ENCODE measurements around the gene CYP4B1.
"Not testable (repeated sequence)": the region's sequence is repeated elsewhere in the genome, so short reads cannot be mapped to it uniquely, and the experiment has no call there.

Gene CYP4B1

DNA sequence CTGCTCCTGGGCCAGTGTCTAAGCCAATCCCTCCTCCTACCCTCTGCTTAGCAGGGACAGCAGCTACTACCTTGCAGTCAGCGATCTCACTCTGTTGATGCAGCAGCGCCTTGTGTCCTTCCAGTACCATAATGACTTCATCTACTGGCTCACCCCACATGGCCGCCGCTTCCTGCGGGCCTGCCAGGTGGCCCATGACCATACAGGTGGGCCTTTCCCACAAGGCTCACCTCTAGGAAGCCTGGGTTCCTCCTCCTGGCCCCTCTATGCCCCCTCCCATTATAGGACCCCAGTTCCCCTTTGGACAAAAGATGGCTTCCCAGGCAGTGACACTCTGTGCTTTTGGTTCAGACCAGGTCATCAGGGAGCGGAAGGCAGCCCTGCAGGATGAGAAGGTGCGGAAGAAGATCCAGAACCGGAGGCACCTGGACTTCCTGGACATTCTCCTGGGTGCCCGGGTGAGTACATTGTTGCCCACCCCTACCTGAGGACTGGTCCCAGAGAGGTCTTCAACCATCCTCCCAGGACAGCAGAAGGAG lies 15.1 kb downstream of the CYP4B1 start:
- no peak for DNase-seq (ENCODE audit: low read depth in 1 of 2, low spot score in 1 of 2)

DNA sequence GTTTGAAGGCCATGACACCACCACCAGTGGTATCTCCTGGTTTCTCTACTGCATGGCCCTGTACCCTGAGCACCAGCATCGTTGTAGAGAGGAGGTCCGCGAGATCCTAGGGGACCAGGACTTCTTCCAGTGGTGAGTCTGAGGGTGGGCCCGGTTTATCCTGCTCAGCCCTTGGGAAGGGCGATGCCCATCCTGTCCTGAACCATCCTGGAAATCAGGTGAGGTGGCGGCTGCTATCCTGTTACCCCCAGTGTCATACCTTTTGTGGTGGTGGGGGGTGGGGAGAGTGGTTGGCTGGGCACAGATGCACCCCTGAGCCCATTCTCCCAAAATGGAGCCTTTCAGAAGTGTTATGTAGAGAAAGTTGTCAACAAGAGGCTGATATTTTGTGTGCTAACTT lies 16.3 kb downstream of the CYP4B1 start:
- DNase-seq (ENCODE audit: low read depth in 1 of 2, low spot score in 1 of 2): no peak

DNA sequence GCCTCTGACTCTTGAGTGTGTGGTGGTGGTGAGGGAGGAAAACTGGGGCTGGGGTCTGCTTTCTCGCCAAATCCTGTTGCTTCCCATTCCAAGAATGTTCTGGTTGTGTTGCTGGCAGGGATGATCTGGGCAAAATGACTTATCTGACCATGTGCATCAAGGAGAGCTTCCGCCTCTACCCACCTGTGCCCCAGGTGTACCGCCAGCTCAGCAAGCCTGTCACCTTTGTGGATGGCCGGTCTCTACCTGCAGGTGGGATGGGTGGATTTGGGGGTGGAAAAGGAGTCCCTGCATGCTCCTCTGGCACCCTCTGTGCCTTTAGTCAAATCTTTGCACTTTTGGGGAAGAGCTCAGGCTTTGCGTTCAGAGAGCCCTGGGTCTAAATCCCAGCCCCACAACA lies 18.1 kb downstream of the CYP4B1 start:
- DNase-seq (ENCODE audit: low read depth in 1 of 2, low spot score in 1 of 2): no peak

DNA sequence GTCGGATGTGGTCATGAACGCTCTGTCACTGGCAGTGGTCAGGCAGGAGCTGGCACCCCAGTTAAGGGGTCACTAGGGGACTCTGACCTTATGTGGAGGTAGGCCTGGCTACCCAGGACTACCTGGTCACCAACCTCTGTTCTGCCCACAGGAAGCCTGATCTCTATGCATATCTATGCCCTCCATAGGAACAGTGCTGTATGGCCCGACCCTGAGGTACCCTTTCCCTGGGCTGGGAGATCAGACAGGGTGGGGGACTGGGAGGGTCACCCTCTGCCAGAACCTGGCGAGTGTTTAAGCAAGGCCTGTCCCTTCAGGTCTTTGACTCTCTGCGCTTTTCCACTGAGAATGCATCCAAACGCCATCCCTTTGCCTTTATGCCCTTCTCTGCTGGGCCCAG lies 19.0 kb downstream of the CYP4B1 start:
- no peak for DNase-seq (ENCODE audit: low read depth in 1 of 2, low spot score in 1 of 2)

GRCh38 chr1:46818591-46818990 lies 19.7 kb downstream of the CYP4B1 start:
- DNase-seq (ENCODE audit: low read depth in 1 of 2, low spot score in 1 of 2): no peak

DNA sequence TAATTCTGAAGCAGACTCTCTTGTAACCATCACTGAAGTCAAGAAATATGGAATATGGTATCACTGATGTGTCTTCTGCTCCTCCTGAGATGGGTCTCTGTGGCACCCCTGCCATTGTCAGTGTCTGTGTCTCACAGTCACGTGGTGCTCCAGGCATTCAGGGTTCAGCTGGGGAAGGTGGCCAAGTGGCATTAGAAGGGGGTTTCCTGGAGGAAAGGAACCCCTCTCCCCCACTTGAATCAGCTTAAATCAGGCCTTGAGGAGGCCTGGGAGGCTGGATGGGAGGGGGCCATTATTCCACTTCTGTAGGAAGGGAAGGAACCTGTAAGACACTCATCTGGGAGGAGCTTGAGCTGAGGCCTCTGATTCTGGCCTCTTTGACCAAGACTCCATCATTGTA lies 20.5 kb downstream of the CYP4B1 start:
- no peak for DNase-seq (ENCODE audit: low read depth in 1 of 2, low spot score in 1 of 2)

DNA sequence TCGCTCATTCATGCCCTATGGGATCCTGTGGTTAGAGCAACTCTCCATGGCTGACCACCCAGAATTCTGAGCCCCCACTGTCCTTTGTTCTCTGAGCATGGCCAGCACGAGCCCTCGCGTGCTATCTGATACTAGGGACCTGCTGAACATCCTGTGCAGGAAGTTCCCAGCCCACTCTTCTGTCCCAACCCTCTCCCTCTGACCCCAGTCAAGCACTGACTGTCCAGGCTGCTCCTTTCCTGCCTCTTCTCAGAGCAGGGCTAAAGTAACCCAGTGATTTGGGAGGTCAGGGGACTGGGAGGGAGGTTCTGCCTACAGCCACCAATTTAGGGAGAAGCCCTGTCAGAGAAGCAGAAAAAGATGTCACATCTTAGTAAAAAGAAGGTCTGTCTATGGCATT lies 21.2 kb downstream of the CYP4B1 start:
- no peak for DNase-seq (ENCODE audit: low read depth in 1 of 2, low spot score in 1 of 2)

DNA sequence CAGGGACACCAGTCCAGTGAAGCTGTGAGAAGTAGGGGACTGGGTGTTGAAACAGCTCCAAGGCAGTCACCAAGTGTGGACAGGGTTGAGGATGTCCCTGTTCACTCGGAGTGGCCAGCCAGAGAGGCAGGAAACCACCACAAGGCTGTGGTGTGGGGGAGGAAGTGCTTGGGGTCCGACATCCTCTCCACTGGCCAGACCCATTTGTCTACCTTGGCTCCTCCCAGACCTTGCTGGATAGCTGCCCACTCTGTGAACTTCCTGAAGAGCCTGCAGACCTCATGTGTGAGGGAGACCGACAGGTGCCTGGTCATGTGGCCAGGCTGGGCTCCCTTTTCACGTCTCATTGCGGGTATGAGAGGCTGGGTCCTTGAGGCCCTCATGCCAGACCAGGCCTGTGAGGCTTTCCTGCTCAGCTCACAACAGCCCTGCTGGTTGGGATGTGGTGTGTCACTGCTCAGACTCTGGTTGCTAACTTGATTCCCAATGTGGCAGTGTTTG lies 21.8 kb downstream of the CYP4B1 start:
- no peak for DNase-seq (ENCODE audit: low read depth in 1 of 2, low spot score in 1 of 2)

GRCh38 chr1:46822248-46822826 lies 23.5 kb downstream of the CYP4B1 start:
- DNase-seq (ENCODE audit: low read depth in 1 of 2, low spot score in 1 of 2): no peak

- DNase-seq (ENCODE audit: low read depth in 1 of 2, low spot score in 1 of 2): no peak
These were observed 24.3 kb downstream of the CYP4B1 start for GRCh38 chr1:46823151-46823550.

DNA sequence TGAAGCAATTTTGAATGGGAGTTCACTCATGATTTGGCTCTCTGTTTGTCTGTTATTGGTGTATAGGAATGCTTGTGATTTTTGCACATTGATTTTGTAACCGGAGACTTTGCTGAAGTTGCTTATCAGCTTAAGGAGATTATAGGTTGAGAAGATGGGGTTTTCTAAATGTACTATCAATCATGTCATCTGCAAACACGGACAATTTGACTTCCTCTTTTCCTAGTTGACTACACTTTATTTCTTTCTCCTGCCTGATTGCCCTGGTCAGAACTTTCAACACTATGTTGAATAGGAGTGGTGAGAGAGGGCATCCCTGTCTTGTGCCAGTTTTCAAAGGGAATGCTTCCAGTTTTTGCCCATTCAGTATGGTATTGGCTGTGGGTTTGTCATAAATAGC lies 28.0 kb downstream of the CYP4B1 start:
- DNase-seq (ENCODE audit: low read depth in 1 of 2, low spot score in 1 of 2): not testable (repeated sequence)

DNA sequence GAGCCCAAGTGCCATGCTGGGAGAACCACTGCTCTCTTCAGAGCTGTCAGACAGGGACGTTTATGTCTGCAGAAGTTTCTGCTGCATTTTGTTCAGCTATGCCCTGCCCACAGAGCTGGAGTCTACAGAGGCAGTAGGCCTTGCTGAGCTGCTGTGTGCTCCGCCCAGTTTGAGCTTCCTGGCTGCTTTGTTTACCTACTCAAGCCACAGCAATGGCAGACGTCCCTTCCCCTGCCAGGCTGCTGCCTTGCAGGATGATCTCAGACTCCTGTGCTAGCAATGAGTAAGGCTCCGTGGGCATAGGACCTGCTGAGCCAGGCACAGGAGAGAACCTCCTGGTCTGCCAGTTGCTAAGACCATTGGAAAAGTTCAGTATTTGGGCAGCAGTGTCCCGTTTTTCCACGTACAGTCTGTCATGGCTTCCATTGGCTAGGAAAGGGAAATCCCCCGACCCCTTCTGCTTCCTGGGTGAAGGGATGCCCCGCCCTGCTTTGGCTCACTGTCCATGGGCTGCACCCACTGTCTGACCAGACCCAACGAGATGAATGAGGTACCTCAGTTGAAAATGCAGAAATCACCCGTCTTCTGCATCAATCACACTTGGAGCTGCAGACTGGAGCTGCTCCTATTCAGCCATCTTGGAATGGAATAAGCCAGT lies 31.9 kb downstream of the CYP4B1 start:
- DNase-seq (ENCODE audit: low read depth in 1 of 2, low spot score in 1 of 2): no peak

GRCh38 chr1:46835469-46835868 lies 36.6 kb downstream of the CYP4B1 start:
- not testable (repeated sequence) for DNase-seq (ENCODE audit: low read depth in 1 of 2, low spot score in 1 of 2)

DNA sequence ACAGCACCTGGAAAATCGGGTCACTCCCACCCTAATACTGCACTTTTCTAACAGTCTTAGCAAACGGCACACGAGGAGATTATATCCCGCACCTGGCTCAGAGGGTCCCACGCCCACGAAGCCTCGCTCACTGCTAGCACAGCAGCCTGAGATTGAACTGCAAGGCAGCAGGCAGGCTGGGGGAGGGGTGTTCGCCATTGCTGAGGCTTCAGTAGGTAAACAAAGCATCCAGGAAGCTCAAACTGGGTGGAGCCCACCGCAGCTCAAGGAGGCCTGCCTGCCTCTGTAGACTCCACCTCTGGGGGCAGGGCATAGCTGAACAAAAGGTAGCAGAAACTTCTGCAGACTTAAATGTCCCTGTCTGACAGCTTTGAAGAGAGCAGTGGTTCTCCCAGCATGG lies 47.5 kb downstream of the CYP4B1 start:
- not testable (repeated sequence) for DNase-seq (ENCODE audit: low read depth in 1 of 2, low spot score in 1 of 2)

DNA sequence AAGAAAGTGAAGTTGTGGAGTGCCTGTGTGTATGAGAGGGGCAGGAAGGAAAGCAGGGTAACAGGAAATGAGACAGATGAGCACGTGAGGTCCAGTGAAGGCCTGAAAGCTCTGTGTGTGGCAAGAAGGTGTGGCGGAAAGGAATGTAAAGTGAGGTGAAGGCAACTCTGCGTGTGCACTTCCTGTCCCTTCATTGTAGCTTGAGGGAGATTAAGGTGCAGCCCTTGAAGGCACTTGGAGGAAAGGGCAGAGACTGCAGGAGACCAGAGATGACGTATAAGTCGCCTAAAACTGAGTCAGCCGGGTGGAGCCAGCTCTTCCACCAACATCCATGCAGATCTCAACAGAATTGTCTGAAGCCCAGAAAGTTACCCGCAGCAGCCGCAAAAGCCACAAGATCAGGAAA lies 58.8 kb downstream of the CYP4B1 start:
- DNase-seq (ENCODE audit: low read depth in 1 of 2, low spot score in 1 of 2): not testable (repeated sequence)

DNA sequence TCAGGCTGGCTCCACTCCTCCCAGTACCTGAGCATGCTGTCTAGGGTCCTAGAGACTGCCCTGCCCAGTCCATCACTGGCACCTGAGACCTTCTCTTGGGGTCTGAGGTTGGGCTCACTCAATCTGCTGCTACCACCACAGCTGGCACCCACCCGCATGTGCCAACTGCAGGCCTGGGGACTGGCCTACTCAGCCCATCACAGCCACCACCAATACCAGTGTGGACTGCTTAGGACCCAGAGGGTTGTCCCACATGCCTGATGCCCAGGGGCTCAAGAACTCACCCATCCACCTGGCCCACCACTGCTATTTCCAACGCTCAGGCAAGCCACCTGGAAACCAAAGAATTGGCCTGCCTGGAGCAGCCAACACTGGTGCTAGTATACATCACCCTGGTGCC lies 63.5 kb downstream of the CYP4B1 start:
- DNase-seq (ENCODE audit: low read depth in 1 of 2, low spot score in 1 of 2): no peak

All from stimulated activated CD4-positive, alpha-beta T cell treated with anti-CD3 and anti-CD28 coated beads, Interleukin-15, amount 100 ng/mL, for 1 hour (primary cell).